SU-DHL-6 (cell line): Measurements from ENCODE around the gene PFKM.

Experiments
- H2AFZ ChIP-seq: fragments of 200-600 bp; sonication (generic); 2 replicates; pipeline ENCODE4 v1.6.1; 2014; ENCODE audit warnings: low read depth, mild to moderate bottlenecking, moderate library complexity, mixed read lengths, antibody characterized with exemption, low read length; ENCODE audit not compliant: severe bottlenecking
- H3F3A ChIP-seq: fragments of 200-600 bp; shearing (Covaris generic); 2 replicates; pipeline ENCODE4 v1.6.0; 2016; ENCODE audit warnings: antibody characterized with exemption, mild to moderate bottlenecking; ENCODE audit not compliant: insufficient read depth
- H3K27ac ChIP-seq: fragments of 200-600 bp; sonication (generic); 2 replicates; pipeline ENCODE4 v1.5.1; 2016; ENCODE audit warnings: low read depth, mild to moderate bottlenecking, low read length, moderate library complexity, mixed read lengths
- H3K27me3 ChIP-seq: fragments of 200-600 bp; sonication (generic), shearing (Covaris generic); 2 replicates; pipeline ENCODE4 v1.6.0; 2014; ENCODE audit warnings: mild to moderate bottlenecking, low read length
- H3K36me3 ChIP-seq: fragments of 200-600 bp; sonication (generic); 2 replicates; pipeline ENCODE4 v1.6.1; 2014; ENCODE audit warnings: mild to moderate bottlenecking, low read length, mixed read lengths
- H3K4me2 ChIP-seq: fragments of 300-600, 200-600 bp; shearing (Covaris generic), sonication (generic); 2 replicates; pipeline ENCODE4 v1.6.0; 2014; ENCODE audit warnings: low read length, low read depth, mild to moderate bottlenecking; ENCODE audit not compliant: poor library complexity, severe bottlenecking
- H3K4me3 ChIP-seq: fragments of 200-600 bp; sonication (generic); 2 replicates; pipeline ENCODE4 v1.5.1; 2014; ENCODE audit warnings: antibody characterized with exemption, low read length, mild to moderate bottlenecking, mixed read lengths; ENCODE audit not compliant: insufficient read depth, poor library complexity, severe bottlenecking
- H3K79me2 ChIP-seq: fragments of 200-600 bp; sonication (generic); 2 replicates; pipeline ENCODE4 v1.6.1; 2014; ENCODE audit warnings: mild to moderate bottlenecking, low read length, moderate library complexity; ENCODE audit not compliant: insufficient read depth
- H3K9ac ChIP-seq: fragments of 200-600 bp; sonication (generic); 2 replicates; pipeline ENCODE4 v1.7.0; 2014; ENCODE audit warnings: mild to moderate bottlenecking, low read length
- H3K9me2 ChIP-seq: fragments of 200-600 bp; sonication (generic); replicated peaks from 2 replicates; pipeline ENCODE4 v1.6.1; 2014; ENCODE audit warnings: low read length; ENCODE audit not compliant: insufficient read depth
- H3K9me3 ChIP-seq: fragments of 200-600 bp; sonication (generic); 2 replicates; pipeline ENCODE4 v1.6.1; 2014; ENCODE audit warnings: low read length, mixed read lengths; ENCODE audit not compliant: insufficient read depth
- H4K20me1 ChIP-seq: fragments of 200-600 bp; sonication (generic); 2 replicates; pipeline ENCODE4 v1.6.1; 2014; ENCODE audit warnings: low read depth, mild to moderate bottlenecking, antibody characterized with exemption, low read length, moderate library complexity, mixed read lengths
- CTCF ChIP-seq: fragments of 200-600 bp; sonication (generic); IDR thresholded peaks from one replicate; pipeline ENCODE4 v1.5.1; 2017; ENCODE audit warnings: antibody characterized with exemption, mild to moderate bottlenecking, low read length, moderate library complexity; ENCODE audit not compliant: insufficient read depth, poor library complexity, severe bottlenecking
- EZH2phosphoT487 ChIP-seq: fragments of 200-600 bp; sonication (generic), shearing (Covaris generic); conservative IDR thresholded peaks from 2 replicates; pipeline ENCODE4 v1.6.1; 2018; ENCODE audit warnings: mild to moderate bottlenecking, antibody characterized with exemption, low read length, moderate library complexity, mixed read lengths

PFKM gene

GRCh38 chr12:48157018-48157888 is 38.1 kb downstream of the PFKM start, which contains the start of gene ASB8:
Gene ASB8 (minus strand): TSS chr12:48157515. CDS start chr12:48153496, 4,019 bp downstream.
- peak within 1 kb of the TSS; percentile 66 for H3K9ac ChIP-seq
- no peaks in the 10 kb centered on the region for H4K20me1 ChIP-seq
- H3K4me2 ChIP-seq = peak within 1 kb of the TSS; percentile 81
- no peaks in the 10 kb centered on the region for H3K9me3 ChIP-seq
- no peaks in the 10 kb centered on the region for H3K9me2 ChIP-seq
- H3K79me2 ChIP-seq = peaks cover 15% of the 10 kb centered on the region
- no peaks in the 10 kb centered on the region for H3K27me3 ChIP-seq
- peak; percentile 22 for TF ChIP-seq CTCF
- TF ChIP-seq EZH2phosphoT487 = no peak
- H3F3A ChIP-seq = no peaks in the 10 kb centered on the region
- H2AFZ ChIP-seq = peak within 1 kb of the TSS; percentile 83
- H3K36me3 ChIP-seq = no peaks in the 10 kb centered on the region
- H3K27ac ChIP-seq = peak within 1 kb of the TSS; percentile 47
- peak within 1 kb of the TSS; percentile 68 for H3K4me3 ChIP-seq

- H2AFZ ChIP-seq = peak overlapping the region; percentile 83
- no peaks in the 10 kb centered on the region for H3K36me3 ChIP-seq
- H3K9ac ChIP-seq = peak overlapping the region; percentile 66
- peak overlapping the region; percentile 39 for H3K4me3 ChIP-seq
- TF ChIP-seq CTCF (no peak), EZH2phosphoT487 (no peak)
- peak overlapping the region; percentile 81 for H3K4me2 ChIP-seq
- H3K27ac ChIP-seq = peak overlapping the region; percentile 47
- no peaks in the 10 kb centered on the region for H3K27me3 ChIP-seq
- H4K20me1 ChIP-seq = no peaks in the 10 kb centered on the region
- no peaks in the 10 kb centered on the region for H3K9me3 ChIP-seq
- no peaks in the 10 kb centered on the region for H3F3A ChIP-seq
- no peaks in the 10 kb centered on the region for H3K9me2 ChIP-seq
- peaks cover 15% of the 10 kb centered on the region for H3K79me2 ChIP-seq
Observed at GRCh38 chr12:48157889-48158370, 38.8 kb downstream of the PFKM start.

DNA sequence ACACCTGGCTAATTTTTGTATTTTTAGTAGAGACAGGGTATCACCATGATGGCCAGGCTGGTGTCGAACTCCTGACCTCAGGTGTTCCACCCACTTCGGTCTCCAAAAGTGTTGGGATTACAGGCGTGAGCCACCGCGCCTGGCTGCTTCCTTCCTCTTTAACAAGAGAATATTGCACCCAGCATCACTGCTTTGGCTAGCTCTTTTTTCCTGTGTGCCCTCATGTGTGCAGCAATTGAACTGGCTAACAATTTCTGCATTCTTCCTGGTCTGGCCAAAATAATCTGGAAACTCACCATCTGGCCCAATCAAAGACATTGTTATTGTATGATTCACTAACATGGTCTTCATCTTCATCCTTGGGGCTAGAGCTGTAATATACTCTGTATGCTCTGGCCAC is 40.9 kb downstream of the PFKM start:
- no peak overlapping the region for H3K27ac ChIP-seq
- no peak overlapping the region for H3K4me3 ChIP-seq
- no peaks in the 10 kb centered on the region for H3K27me3 ChIP-seq
- no peaks in the 10 kb centered on the region for H3K36me3 ChIP-seq
- H3F3A ChIP-seq = no peaks in the 10 kb centered on the region
- no peak overlapping the region for H2AFZ ChIP-seq
- H3K79me2 ChIP-seq = peaks cover 12% of the 10 kb centered on the region
- no peaks in the 10 kb centered on the region for H3K9me3 ChIP-seq
- H3K9me2 ChIP-seq = no peaks in the 10 kb centered on the region
- no peak overlapping the region for H3K9ac ChIP-seq
- H4K20me1 ChIP-seq = no peaks in the 10 kb centered on the region
- H3K4me2 ChIP-seq = no peak overlapping the region
- TF ChIP-seq EZH2phosphoT487 (no peak), CTCF (no peak)
